Stimulated activated CD8-positive, alpha-beta memory T cell treated with anti-CD3 and anti-CD28 coated beads, Interleukin-12 subunit alpha, Interleukin-12 subunit beta, amount 100 ng/mL, for 1 hour (primary cell): Measurements from ENCODE around the gene GRIA3.
"Not testable (repeated sequence)": the region's sequence is repeated elsewhere in the genome, so short reads cannot be mapped to it uniquely, and the experiment has no call there.

Experiments
- DNase-seq: peaks from one replicate; pipeline ENCODE4 v3.0.0-alpha.2; 2020; ENCODE audit warnings: low read depth

GRIA3 gene

DNA sequence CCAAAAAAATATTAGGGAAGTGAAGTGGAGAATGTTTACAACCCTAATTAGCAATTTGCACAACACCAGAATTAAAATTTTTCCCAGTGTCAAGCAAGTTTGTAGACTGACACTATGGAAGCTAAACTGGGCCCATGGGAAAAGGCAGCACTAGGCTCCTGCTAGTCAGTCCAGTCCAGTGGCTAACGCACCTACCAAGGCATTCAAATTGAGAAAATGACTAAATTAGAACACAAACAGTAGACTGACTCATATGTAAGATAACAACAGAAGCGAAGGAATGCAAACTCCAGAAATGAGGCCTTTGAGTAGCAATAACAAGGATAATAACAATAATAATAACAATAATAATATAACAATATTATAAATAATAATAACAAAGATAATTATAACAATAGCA lies 90.7 kb downstream of the GRIA3 start:
- DNase-seq, result no peak

DNA sequence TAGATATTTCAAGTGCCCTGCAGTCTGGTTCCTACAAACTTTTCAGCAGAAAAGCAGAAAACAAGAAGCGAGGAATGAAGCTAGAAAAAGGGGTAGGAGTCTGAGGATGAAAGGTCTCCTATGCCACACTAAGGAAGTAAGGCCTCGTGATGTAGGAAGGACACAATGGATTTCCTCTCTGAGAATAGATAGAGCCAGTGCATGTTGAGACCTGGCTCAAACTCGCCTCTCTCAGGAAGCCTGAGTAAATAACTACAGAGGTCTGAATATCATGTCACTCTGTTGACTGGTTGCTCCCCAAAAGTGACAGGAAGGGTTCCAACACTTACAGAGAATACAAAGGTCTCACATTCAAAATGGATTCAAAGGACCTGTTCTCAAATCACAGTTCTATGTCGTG lies 93.3 kb downstream of the GRIA3 start:
- no peak for DNase-seq

DNA sequence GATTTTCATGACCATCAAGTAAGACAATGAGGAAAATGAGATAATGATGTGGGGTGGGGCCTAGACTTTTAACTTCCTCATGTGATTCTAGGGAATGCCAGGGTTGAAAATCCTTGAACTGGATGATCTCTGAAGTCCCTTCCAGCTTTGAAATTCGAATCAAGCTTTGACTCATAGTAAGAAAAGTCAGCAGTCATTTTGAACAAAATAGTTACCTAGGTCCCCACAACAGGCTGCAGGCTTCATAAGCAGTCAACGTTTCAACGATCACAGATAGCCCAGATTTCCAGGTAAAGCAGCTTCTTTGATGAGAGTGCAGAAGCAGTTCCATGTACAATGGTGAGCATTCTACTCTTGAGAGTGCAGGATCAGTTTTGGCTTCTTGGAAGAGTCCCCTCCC lies 93.7 kb downstream of the GRIA3 start:
- no peak for DNase-seq

DNA sequence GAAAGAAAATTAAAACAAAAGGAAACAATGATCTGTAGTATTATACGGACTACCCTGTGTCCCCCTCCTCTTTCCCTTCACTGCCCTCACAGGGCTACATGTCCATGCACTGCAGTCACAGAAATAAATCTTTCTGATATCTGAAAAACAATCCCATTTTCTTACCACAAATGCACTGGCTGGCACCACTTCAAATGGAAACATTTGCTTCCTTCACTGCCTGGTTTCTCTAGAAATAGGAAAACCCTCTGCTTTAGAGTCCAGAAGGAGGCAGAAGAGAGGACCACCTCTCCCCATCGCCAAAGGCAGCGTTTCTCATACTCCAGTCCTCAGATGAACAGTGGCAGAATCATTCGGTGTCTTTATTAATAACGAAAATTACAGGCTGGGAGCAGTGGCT lies 98.2 kb downstream of the GRIA3 start:
- DNase-seq, result no peak

DNA sequence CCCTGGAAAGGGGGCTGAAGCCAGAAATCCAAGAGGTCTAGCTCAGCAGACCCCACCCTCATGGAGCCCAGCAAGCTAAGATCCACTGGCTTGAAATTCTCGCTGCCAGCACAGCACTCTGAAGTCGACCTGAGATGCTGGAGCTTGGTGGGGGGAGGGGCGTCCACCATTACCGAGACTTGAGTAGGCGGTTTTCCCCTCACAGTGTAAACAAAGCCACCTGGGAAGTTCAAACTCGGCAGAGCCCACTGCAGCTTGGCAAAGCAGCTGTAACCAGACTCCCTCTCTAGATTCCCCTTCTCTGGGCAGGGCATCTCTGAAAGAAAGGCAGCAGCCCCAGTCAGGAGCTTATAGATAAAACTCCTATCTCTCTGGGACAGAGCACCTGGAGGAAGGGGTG lies 99.3 kb downstream of the GRIA3 start:
- DNase-seq, result not testable (repeated sequence)

DNA sequence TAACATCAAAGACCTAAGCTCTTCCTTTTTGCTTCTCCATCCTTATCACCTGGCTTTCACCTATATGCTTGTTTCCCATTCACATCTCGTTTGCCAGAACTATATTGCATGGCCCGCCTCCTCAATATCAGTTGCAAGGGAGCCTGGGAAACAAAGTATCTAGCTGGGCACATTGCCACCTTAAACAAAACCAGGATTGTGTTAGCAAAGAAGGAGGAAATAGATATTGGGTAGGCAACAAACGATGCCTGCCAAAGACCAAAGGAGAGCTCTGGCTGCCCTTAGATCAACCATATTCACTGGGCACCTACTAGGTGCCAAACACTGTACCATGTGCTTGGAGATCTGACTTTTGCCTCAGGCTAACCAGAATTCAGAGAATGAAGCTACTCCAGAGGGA lies 107.5 kb downstream of the GRIA3 start:
- no peak for DNase-seq

DNA sequence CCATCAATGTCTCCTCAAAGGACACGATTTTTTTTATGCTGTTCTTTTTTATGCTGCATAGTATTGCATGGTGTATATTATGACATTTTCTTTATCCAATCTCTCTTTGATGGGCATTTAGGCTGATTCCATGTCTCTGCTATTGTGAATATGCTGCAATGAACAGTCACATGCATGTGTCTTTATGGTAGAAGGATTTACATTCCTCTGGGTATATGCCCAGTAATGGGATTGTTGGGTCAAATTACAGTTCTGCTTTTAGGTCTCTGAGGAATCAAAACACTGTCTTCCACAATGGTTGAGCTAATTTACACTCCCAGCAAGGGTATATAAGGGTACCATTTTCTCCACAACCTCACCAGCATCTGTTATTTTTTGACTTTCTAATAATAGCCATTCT lies 113.9 kb downstream of the GRIA3 start:
- DNase-seq, result no peak

DNA sequence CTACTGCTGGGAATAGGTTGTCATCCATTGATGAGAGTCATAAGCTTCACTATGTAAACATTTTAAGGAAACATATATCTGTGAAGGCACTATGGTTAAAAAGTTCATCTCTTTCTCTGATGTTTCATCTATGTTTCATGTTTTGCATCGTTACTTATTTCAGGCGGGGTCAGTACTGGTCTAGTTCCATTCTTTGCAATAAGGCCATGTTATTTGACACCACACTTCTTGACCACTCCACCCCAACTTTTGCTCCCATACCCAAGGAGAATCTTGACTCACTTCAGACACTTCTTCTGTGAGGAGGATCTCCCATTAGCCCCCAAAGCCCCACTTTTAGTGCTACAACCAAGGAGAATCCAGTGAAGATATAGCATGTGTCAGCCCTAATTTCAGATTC lies 119.4 kb downstream of the GRIA3 start:
- DNase-seq, result no peak

DNA sequence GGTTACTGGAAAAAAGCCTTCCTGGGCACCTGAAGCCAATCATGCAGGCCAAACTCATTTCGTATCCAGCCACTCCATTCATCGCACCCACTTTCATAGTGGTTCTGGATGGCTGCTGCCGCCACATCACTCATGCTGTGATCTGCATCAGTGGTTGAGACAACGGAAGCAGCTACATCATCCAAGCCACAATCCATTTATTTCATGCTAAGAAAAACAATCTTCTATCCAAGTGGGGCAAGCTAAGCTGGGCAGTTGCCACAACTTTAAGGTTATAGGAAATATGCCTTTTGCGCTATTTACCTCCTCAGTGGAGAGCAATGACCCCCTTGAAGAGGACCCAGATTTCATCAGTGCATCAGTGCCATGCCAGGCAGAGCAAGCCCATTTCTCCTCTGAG lies 124.6 kb downstream of the GRIA3 start:
- no peak for DNase-seq

DNA sequence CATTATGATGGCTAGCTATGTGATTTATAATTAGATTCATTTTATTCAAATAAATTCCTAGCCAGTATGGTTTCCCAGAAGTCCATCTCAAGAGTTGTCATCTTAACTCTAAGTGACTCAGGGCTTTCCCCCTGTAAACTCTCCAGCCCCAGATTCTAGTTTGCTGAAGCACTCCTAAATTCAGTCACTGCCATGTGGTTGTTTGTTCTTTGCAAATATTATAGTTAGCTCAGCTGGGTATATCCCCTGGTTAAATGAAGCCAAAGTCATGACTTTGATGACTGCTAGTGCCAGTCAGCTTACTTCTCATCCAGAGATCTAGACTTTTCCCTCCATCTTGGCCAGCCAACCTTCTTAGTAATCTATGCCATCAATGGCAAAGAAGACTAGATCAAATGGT lies 126.0 kb downstream of the GRIA3 start:
- DNase-seq, result no peak

DNA sequence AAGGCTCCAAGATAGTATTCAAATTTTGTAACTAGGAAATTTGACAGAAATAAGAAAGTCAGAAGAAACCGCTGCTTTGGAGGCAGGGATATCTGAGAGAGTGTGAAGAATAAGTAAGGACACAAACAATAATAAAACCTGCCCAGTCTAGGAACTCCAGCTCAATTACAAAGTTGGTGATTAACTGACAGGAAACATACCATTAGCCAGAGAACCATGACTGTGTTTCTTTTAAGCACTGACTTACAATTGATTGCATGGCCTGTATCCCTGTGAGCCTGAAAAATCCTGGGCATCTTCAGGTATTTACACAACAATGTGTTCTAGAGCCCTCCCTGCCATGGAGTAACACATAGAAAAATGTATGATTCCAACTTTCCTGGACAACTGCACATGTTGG lies 127.4 kb downstream of the GRIA3 start:
- no peak for DNase-seq

DNA sequence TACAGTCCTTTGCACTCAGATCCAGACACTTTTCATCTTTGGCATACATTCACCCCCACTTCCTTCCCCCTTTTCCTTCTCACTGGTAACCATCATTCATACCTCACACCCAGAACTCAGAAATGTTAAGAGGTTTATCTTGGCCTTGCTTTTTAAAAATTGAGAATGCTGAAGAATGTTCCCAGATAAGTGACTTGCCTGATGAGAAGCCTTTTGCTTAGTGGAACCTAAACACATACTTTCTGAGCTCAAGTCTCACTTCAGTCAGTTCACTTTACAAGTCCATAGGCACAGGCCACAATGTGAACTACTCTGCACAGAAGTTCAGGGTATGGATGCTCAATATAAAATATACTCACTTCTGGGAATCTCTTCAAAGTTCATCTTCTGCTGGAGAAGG lies 129.4 kb downstream of the GRIA3 start:
- DNase-seq, result no peak

DNA sequence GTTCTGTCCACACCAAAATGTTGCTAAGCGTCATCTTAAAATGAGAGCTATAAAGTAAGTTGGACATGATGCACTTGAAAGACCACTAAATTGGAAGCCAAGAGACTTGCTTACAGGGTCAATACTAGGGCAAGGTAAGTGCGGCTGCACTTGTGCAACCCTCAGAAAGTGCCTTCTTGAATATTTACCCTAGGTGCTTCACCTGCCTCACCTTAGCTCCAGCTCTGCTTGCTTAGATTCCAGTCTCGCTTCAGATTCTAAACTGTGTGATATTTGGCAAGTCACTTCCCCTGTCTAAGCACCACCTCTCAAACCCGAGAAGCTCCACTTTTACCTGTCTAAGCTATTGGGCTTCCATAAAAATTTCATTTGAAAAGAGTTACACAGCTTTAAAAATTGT lies 136.5 kb downstream of the GRIA3 start:
- no peak for DNase-seq

DNA sequence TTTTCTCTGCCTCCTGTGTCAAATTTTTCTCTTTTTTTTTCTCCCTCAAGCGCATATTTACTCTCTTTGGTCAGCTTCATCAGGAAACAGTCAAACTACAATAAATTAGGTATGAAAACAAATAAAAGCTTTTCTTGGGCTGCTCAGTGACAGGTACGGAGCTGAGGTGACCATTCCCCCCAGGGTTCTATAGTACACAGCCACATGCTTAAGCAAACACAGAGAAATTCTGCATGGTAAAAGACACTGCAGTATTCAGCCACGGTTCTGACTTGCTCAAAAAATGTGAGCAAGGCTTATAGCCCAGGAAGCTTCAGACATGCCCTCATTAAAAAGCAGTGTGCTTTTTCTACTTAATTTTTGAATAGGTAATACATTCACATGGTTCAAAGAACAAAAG lies 138.5 kb downstream of the GRIA3 start:
- DNase-seq, result no peak

DNA sequence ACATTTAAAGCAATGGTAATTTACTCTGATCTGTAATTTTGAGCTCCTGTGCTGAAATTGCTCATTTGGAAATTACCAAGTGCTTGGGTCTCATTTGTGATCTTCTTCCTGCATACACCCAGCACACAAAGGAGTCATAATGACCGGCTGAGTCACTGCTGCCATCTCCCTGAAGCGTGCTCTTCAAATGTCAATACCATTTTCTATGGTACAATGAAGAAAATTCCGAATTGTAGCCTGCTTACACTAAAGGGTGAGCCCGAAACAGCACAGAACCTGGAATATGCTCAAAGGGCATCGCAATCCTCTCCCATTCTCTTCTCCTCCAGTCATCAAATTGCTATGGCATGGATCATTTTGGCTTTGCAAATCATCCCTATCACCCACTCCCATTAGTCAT lies 140.5 kb downstream of the GRIA3 start:
- no peak for DNase-seq

DNA sequence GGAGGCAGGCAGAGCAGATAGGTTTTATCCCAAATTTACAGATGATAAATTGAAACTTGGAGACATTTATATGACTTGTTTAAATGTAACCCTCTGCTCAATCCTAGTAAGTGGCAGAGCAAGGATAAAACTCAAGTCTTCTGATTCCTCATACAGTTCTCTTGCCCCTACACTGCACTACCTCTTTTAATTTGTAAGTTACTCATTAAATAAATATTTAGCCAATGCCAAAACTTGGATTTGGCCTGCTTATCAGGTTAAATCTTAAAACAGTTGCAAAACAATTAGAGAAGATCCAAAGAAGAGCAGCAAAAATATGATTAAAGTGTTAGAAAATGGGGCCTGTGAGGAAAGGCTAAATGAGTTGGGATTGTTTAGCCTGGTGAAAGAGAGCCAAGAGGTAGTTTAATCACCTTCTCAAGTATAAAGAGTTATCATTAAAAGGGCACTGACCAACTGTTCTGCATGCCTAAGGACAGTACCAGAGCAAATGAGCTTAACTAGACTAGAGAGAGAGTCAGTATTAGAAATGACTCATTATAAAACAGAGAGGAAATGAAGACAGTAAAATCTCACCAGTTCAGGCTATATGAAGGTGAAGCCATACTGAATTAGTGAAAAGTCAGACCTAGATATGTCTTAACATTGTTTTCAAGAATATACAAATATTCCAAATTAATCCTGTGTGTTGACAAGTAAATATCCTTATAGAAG lies 146.3 kb downstream of the GRIA3 start:
- no peak for DNase-seq

DNA sequence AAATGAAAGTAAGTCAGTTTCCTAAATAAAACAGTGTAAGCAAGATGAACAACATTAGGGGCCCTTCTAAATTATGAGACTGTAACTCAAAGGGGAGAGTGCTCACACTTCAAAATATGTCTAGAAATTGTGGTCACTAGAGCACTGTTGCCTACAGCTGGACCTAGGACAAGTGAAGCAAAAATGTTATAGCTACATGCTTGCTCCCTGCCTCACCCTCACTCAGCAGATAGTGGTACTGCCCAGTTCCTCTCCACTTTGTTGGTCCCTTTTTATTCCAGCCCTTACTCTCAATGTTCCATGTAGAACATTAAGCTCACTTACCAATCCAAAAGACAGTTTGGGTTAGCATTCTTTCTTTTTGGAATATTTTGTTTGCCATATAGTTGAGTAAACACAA lies 147.3 kb downstream of the GRIA3 start:
- DNase-seq, result no peak

DNA sequence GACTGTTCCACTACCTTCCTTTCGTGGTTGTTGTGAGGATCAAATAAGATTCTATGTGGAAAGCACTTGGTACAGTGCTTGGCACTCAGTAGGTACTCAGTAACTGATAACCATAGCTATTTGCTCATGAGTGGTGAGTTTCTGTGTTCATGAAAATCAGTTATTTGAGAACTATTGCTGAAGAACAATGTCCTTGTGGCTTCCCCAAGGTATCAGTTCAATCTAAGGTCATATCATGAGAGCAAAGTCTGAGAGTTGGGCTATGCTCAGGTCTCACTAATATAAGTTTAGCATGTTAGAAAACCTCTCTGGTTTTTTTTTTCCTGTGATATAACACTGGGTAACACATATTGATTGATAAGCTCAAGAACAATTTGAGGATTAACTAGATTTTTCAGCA lies 147.8 kb downstream of the GRIA3 start:
- DNase-seq, result no peak

DNA sequence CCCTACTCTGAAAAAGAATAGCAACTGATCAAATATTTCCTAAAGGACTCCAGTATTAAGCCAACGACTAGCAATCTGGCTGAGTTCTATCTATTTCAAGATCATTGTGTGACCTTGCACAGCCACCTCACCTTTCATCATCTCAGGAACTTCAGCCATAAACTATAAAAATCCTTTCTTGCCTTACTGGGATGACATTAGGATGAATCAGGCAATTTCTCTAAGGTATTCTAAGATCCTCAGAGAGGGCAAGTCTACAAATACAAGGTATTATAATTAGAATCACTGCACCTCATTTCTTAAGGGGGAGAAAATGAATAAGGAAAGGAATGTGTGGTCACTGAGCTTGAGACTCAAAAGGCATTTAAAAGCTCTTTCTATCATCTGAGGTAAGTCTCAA lies 152.6 kb downstream of the GRIA3 start:
- no peak for DNase-seq

DNA sequence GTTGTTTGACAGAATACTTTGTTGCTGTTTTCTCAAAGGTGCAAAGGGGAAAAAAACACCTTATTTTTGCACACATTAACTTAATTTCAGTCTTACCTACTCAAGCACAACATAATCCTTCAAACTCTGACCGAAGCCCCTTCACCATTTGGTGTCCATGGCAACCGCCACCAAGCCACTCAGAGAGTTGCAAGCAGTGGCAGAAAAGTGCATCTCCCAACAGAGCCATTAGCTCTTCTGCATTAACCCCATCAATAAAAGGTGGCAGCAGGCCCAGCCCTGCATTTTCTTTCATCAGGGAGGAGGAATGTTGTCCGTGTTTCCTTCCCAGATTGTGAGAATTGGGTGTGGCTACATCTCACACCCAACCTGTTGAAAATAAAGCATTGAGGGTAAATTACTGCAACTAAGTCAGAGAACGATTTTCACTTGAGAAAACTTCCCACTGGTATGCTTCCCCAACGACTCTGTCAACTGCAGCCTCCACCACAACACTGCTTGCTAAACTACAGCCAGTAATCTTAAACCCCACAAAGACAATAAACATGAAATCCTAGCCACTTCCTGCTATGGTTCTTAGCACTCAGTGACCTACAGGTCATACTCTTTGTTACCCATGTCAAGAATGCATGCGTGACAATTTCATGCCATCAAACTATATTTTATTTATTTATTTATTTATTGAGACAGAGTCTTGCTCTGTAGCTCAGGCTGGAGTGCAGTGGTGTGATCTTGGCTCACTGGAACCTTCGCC lies 154.0 kb downstream of the GRIA3 start:
- no peak for DNase-seq

DNA sequence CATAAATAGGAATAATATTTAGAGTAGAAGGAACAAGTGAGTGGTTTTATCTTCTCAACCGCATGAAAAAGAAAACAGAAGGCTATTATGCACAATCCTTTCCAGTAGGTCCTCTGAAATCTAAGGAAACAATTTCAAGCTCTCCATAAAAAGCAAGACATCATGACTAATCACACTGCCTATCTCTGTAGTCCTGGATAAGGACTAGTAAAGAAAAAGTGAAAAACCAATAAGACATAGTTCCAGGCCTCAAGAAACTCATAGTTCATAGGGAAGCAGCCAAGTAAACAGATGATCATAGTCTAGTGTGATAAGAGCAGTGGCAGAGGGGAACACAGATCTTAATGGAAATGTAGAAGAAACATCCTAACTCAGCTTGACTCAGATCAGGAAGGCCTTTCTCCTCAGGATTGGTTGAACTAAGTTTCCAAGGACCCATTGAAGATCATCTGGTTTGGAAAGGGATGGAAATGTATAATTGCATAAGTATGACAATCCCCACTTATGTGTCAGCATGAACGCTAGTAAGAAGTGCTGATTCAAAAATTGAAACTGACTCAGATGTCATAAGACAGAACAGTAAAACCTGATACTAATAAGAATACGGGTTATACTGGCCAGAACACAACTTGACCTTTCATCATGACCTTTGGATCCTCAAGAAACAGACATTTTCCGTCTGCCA lies 155.3 kb downstream of the GRIA3 start:
- no peak for DNase-seq

DNA sequence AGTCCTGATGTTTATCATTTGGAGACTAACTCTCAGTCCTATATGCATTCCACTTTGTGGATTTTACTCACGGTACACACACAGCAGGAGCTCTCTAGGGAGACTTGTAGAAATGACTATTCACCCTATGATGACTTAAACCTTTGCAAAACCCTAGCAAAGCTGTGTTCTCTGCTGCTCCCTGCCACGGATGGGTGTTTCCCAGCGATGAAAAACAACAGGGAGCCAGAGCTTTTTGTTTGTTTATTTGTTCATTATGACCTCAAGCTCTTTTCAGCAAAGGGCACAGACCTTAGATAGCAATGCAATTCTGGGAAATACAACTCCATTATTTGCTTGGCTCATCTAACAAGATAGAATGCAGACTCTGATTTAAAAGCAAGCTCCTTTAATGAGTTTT lies 156.6 kb downstream of the GRIA3 start:
- no peak for DNase-seq

DNA sequence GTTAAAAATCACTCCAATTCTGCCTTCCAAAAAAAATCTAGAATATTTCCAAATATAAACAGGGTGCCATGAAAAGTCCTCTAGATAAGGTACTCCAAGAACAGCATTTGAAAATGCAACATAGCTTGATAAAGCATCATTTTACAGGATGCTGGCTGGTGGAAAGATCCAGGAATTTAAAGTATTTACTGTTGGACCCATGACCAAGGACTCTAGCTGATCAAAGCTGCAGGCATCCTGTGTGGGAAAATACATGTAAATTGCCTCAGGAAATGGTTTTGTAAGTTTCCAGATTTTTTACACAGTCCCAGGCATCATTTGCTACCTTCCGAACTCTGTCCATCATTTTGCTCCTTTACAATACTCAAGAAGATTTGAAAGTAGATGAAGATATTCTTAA lies 164.4 kb downstream of the GRIA3 start:
- no peak for DNase-seq
